AG04450 (cell line): ENCODE data around the gene MSH5. TPM values are rescaled to one million over a fixed set of nuclear protein-coding genes. Genes with fewer than 3 reads are reported as not detected.

Source experiments
- CTCF ChIA-PET: fragments of 300-600, 350-600 bp; formaldehyde crosslinking; extraction: SDS; loops from one replicate; lab custom pipeline; 2022; ENCODE audit warnings: antibody characterized with exemption, inconsistent platforms; lab: Charles Lee
- POLR2A ChIA-PET: fragments of 350-600 bp; formaldehyde crosslinking; extraction: SDS; loops from one replicate; lab custom pipeline; 2021; ENCODE audit warnings: antibody characterized with exemption, inconsistent platforms; lab: Yijun Ruan, JAX
- DNase-seq: peaks from one replicate; pipeline ENCODE4 v3.0.0-alpha.2; 2011; ENCODE audit warnings: low read depth, low spot score
- H3K27ac ChIP-seq: one replicate; pipeline ENCODE4 v1.5.1; 2012; ENCODE audit warnings: low read depth, low read length, control low read depth
- H3K27me3 ChIP-seq: one replicate; pipeline ENCODE4 v1.6.0; 2012; ENCODE audit warnings: low read length; ENCODE audit not compliant: control insufficient read depth, insufficient read depth
- H3K4me3 ChIP-seq: 2 replicates; pipeline ENCODE4 v1.5.1; 2011; ENCODE audit warnings: mild to moderate bottlenecking, low read depth, low read length, control low read depth
- H3K9me3 ChIP-seq: 2 replicates; pipeline ENCODE4 v1.5.1; 2012; ENCODE audit warnings: low read length; ENCODE audit not compliant: control insufficient read depth, insufficient read depth
- CTCF ChIP-seq: IDR thresholded peaks from 2 replicates; pipeline ENCODE4 v1.5.1; 2011; ENCODE audit warnings: low read depth, low read length, control low read depth, inconsistent platforms
- polyA plus RNA-seq: library from polyadenylated mRNA; depleted of rRNA; stranded (reverse); fragments of >200 nt; gene quantifications from 2 replicates; pipeline ENCODE4 v1.2.3, GENCODE V29; 2011

Gene MSH5
- polyA plus RNA-seq, 1 experiment, result 6.4 TPM

DNA sequence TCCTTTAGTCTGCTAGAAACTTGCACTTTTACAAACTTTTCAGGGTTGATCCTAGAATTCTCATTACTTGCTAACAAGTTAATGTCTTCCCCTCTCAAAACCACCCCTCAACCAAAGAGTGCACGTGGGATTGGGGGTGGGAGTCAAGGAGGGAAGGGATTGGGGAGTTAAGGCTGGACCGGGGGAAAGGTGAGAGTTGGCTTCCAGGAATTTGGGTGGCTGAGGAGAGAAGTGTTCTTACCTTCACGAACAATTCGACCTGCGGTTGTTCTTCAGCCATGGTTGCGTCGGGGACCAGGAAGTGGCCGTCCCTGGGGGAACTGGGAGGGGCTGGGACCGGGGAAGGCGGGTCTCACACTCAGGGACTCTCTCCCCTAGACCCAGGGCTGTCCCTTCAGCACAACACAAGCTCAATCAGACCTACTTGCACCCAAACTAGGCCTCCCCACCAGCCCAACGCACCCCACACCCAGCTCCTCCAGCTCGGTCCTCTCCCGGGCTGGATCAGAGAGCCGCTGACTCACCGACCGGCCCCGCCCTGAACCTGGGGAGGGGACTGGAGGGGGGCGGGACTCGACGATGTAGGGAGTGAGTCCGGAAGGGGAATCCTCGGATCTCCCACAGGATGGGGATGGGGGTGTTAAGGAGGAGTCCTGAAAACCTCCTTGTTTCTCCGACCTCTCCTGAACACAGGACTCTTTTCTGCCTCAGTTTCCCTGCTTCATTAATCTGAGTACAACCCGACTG, 3.6 kb upstream of the MSH5 start, which contains the start of gene CLIC1:
Gene CLIC1, minus strand, starts transcription at position 510 of the 747 bp plus-strand sequence. Its CDS starts 230 bp downstream, at position 280.
- ChIA-PET CTCF (interaction anchor here (1.2 to 1.9 kb wide), 3 partner anchors 55 to 60 kb away, joined by 3 to 9 read pairs (median 3); partner anchors contain the start of gene VARS1), POLR2A (interaction anchor here (0.5 to 2.6 kb wide), 7 partner anchors 11 to 161 kb away, joined by 3 to 14 read pairs (median 4); partner anchors contain the start of genes EHMT2, HSPA1A, HSPA1B and HSPA1L)
- no peak for DNase-seq
- no peaks in the 10 kb centered on the region for H3K27me3 ChIP-seq
- no peaks in the 10 kb centered on the region; the same call in 1 of the 2 replicates for H3K9me3 ChIP-seq
- peak within 1 kb of the TSS; percentile 78 for H3K27ac ChIP-seq
- peak within 1 kb of the TSS; percentile 96 for H3K4me3 ChIP-seq
- TF ChIP-seq CTCF, result no peak

DNA sequence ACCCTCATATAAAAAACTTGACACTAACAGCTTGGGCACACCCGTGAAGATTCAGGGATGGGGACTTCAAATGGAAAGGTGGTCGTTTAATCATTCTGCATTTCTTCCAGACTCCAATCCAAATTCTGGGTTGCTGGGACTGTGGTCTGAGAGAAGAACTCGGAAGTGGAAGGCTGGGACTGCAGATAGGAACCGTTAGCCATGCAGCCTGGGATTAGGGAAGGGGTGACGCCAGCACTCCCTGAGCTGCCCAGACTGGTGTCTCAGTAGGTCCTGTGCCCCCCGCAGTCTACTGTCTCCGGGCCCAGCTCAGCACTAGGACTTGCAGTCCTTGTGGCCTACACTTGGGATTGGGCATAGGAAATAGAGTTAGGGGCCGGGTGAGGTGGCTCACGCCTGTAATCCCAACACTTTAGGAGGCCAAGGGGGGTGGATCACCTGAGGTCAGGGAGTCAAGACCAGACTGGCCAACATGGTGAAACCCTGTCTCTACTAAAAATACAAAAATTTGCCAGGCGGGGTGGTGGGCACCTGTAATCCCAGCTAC, 3.0 kb upstream of the MSH5 start:
- POLR2A ChIA-PET, result interaction anchor here (0.6 to 2.6 kb wide), 6 partner anchors 11 to 161 kb away, joined by 3 to 14 read pairs (median 4); partner anchors contain the start of genes EHMT2, HSPA1A, HSPA1B and HSPA1L
- Histone ChIP-seq H3K9me3 (no peaks in the 10 kb centered on the region; the same call in 1 of the 2 replicates), H3K4me3 (peak overlapping the region; percentile 96), H3K27me3 (no peaks in the 10 kb centered on the region), H3K27ac (peak overlapping the region; percentile 78)
- no peak for TF ChIP-seq CTCF
- CTCF ChIA-PET, result interaction anchor here (1.5 to 1.9 kb wide), 2 partner anchors 54 to 59 kb away, joined by 3 to 9 read pairs; partner anchors contain the start of gene VARS1
- DNase-seq, result no peak

- DNase-seq, result no peak
- CTCF ChIA-PET, result interaction anchor here (0.6 to 1.8 kb wide), 8 partner anchors 33 to 93 kb away, joined by 3 to 6 read pairs (median 4); partner anchors contain the start of genes LSM2 and VARS1
- POLR2A ChIA-PET, result interaction anchor here (0.6 to 1.4 kb wide), 3 partner anchors 70 to 90 kb away, joined by 3 to 12 read pairs (median 5); partner anchors contain the start of genes HSPA1A, HSPA1B and HSPA1L
- Histone ChIP-seq H3K27me3 (no peaks in the 10 kb centered on the region), H3K9me3 (no peaks in the 10 kb centered on the region; the same call in 1 of the 2 replicates), H3K27ac (peak overlapping the region; percentile 57), H3K4me3 (no peak overlapping the region)
- no peak for TF ChIP-seq CTCF
These were observed 2.4 kb upstream of the MSH5 start for GRCh38 chr6:31737315-31737990.

- Histone ChIP-seq H3K27me3 (no peaks in the 10 kb centered on the region), H3K27ac (peak overlapping the region; percentile 57), H3K9me3 (no peaks in the 10 kb centered on the region; the same call in 1 of the 2 replicates), H3K4me3 (no peak overlapping the region)
- ChIA-PET CTCF (interaction anchor here (0.5 to 2.3 kb wide), 10 partner anchors 8 to 92 kb away, joined by 3 to 8 read pairs (median 4); partner anchors contain the start of genes LSM2 and VARS1), POLR2A (interaction anchor here (0.5 to 1.4 kb wide), 4 partner anchors 76 to 113 kb away, joined by 3 to 12 read pairs (median 8); partner anchors contain the start of genes HSPA1A, HSPA1B and HSPA1L)
- peak; percentile 41 for TF ChIP-seq CTCF
- DNase-seq, result peak; percentile 59
These were observed 1.5 kb upstream of the MSH5 start for GRCh38 chr6:31737991-31738979.
